ENCODE results near the gene KMT2C.
"Not testable (repeated sequence)": the region's sequence is repeated elsewhere in the genome, so short reads cannot be mapped to it uniquely, and the experiment has no call there.

Gene KMT2C

GRCh38 chr7:152394214-152394613, 41.6 kb downstream of the KMT2C start:
- not testable (repeated sequence) for H3K4me3 ChIP-seq (ENCODE audit: low read length); H3K27me3 ChIP-seq (replicated peaks; ENCODE audit: control insufficient read depth, insufficient read depth, low read length); H3K4me1 ChIP-seq (ENCODE audit: control insufficient read depth, insufficient read depth, low read length); H3K9me3 ChIP-seq (ENCODE audit: control insufficient read depth, low read length); H3K9ac ChIP-seq (ENCODE audit: low read length); H3K36me3 ChIP-seq (ENCODE audit: control insufficient read depth, insufficient read depth, low read length, severe bottlenecking)
- peak; percentile 42 for DNase-seq (ENCODE audit: low read depth)

GRCh38 chr7:152392254-152392653, 43.5 kb downstream of the KMT2C start:
- Histone ChIP-seq H3K36me3 (ENCODE audit: control insufficient read depth, insufficient read depth, low read length, severe bottlenecking) (no peaks in the 10 kb centered on the region), H3K9me3 (ENCODE audit: control insufficient read depth, low read length) (no peaks in the 10 kb centered on the region), H3K4me1 (ENCODE audit: control insufficient read depth, insufficient read depth, low read length) (no peaks in the 10 kb centered on the region), H3K9ac (ENCODE audit: low read length) (no peak overlapping the region), H3K27me3 (replicated peaks; ENCODE audit: control insufficient read depth, insufficient read depth, low read length) (no peaks in the 10 kb centered on the region), H3K4me3 (ENCODE audit: low read length) (no peak overlapping the region)
- DNase-seq (ENCODE audit: low read depth): no peak

GRCh38 chr7:152386136-152386764, 49.6 kb downstream of the KMT2C start:
- H3K36me3 ChIP-seq (ENCODE audit: control insufficient read depth, insufficient read depth, low read length, severe bottlenecking); H3K4me3 ChIP-seq (ENCODE audit: low read length); H3K9ac ChIP-seq (ENCODE audit: low read length); DNase-seq (ENCODE audit: low read depth); H3K9me3 ChIP-seq (ENCODE audit: control insufficient read depth, low read length); H3K27me3 ChIP-seq (replicated peaks; ENCODE audit: control insufficient read depth, insufficient read depth, low read length): not testable (repeated sequence)
- peaks cover 12% of the 10 kb centered on the region for H3K4me1 ChIP-seq (ENCODE audit: control insufficient read depth, insufficient read depth, low read length)

GRCh38 chr7:152384235-152385200, 51.3 kb downstream of the KMT2C start:
- not testable (repeated sequence) for H3K4me3 ChIP-seq (ENCODE audit: low read length); H3K9me3 ChIP-seq (ENCODE audit: control insufficient read depth, low read length); H3K36me3 ChIP-seq (ENCODE audit: control insufficient read depth, insufficient read depth, low read length, severe bottlenecking); H3K27me3 ChIP-seq (replicated peaks; ENCODE audit: control insufficient read depth, insufficient read depth, low read length); H3K9ac ChIP-seq (ENCODE audit: low read length); DNase-seq (ENCODE audit: low read depth)
- H3K4me1 ChIP-seq (ENCODE audit: control insufficient read depth, insufficient read depth, low read length): peaks cover 18% of the 10 kb centered on the region

GRCh38 chr7:152383341-152384234, 52.2 kb downstream of the KMT2C start:
- Histone ChIP-seq H3K27me3 (replicated peaks; ENCODE audit: control insufficient read depth, insufficient read depth, low read length) (no peaks in the 10 kb centered on the region), H3K9ac (ENCODE audit: low read length) (no peak overlapping the region), H3K4me1 (ENCODE audit: control insufficient read depth, insufficient read depth, low read length) (peaks cover 18% of the 10 kb centered on the region), H3K4me3 (ENCODE audit: low read length) (no peak overlapping the region), H3K36me3 (ENCODE audit: control insufficient read depth, insufficient read depth, low read length, severe bottlenecking) (no peaks in the 10 kb centered on the region), H3K9me3 (ENCODE audit: control insufficient read depth, low read length) (no peaks in the 10 kb centered on the region)
- peak; percentile 66 for DNase-seq (ENCODE audit: low read depth)

GRCh38 chr7:152382244-152382643, 53.6 kb downstream of the KMT2C start:
- no peaks in the 10 kb centered on the region for H3K36me3 ChIP-seq (ENCODE audit: control insufficient read depth, insufficient read depth, low read length, severe bottlenecking)
- H3K4me3 ChIP-seq (ENCODE audit: low read length): no peak overlapping the region
- no peaks in the 10 kb centered on the region for H3K9me3 ChIP-seq (ENCODE audit: control insufficient read depth, low read length)
- no peak for DNase-seq (ENCODE audit: low read depth)
- H3K27me3 ChIP-seq (replicated peaks; ENCODE audit: control insufficient read depth, insufficient read depth, low read length): no peaks in the 10 kb centered on the region
- no peak overlapping the region for H3K9ac ChIP-seq (ENCODE audit: low read length)
- peaks cover 18% of the 10 kb centered on the region for H3K4me1 ChIP-seq (ENCODE audit: control insufficient read depth, insufficient read depth, low read length)

GRCh38 chr7:152380931-152381578, 54.7 kb downstream of the KMT2C start:
- not testable (repeated sequence) for H3K9ac ChIP-seq (ENCODE audit: low read length); H3K9me3 ChIP-seq (ENCODE audit: control insufficient read depth, low read length); H3K36me3 ChIP-seq (ENCODE audit: control insufficient read depth, insufficient read depth, low read length, severe bottlenecking); H3K4me3 ChIP-seq (ENCODE audit: low read length); H3K27me3 ChIP-seq (replicated peaks; ENCODE audit: control insufficient read depth, insufficient read depth, low read length)
- peak; percentile 29 for DNase-seq (ENCODE audit: low read depth)
- peaks cover 18% of the 10 kb centered on the region for H3K4me1 ChIP-seq (ENCODE audit: control insufficient read depth, insufficient read depth, low read length)

- not testable (repeated sequence) for H3K36me3 ChIP-seq (ENCODE audit: control insufficient read depth, insufficient read depth, low read length, severe bottlenecking); H3K9me3 ChIP-seq (ENCODE audit: control insufficient read depth, low read length); DNase-seq (ENCODE audit: low read depth); H3K4me3 ChIP-seq (ENCODE audit: low read length); H3K27me3 ChIP-seq (replicated peaks; ENCODE audit: control insufficient read depth, insufficient read depth, low read length); H3K9ac ChIP-seq (ENCODE audit: low read length)
- H3K4me1 ChIP-seq (ENCODE audit: control insufficient read depth, insufficient read depth, low read length): peaks cover 12% of the 10 kb centered on the region
These were observed 57.3 kb downstream of the KMT2C start for GRCh38 chr7:152378497-152378896.

- DNase-seq (ENCODE audit: low read depth); H3K4me3 ChIP-seq (ENCODE audit: low read length): not testable (repeated sequence)
These were observed 58.9 kb downstream of the KMT2C start for GRCh38 chr7:152376716-152377484.

GRCh38 chr7:152370297-152370696, 65.5 kb downstream of the KMT2C start:
- H3K27me3 ChIP-seq (replicated peaks; ENCODE audit: control insufficient read depth, insufficient read depth, low read length): no peaks in the 10 kb centered on the region
- peaks cover 14% of the 10 kb centered on the region for H3K4me1 ChIP-seq (ENCODE audit: control insufficient read depth, insufficient read depth, low read length)
- no peak overlapping the region for H3K9ac ChIP-seq (ENCODE audit: low read length)
- DNase-seq (ENCODE audit: low read depth): no peak
- H3K9me3 ChIP-seq (ENCODE audit: control insufficient read depth, low read length): no peaks in the 10 kb centered on the region
- no peak overlapping the region for H3K4me3 ChIP-seq (ENCODE audit: low read length)
- no peaks in the 10 kb centered on the region for H3K36me3 ChIP-seq (ENCODE audit: control insufficient read depth, insufficient read depth, low read length, severe bottlenecking)

More at GRCh38 chr7:152376716-152377484, 58.9 kb downstream of the KMT2C start:
- not testable (repeated sequence) for H3K9me3 ChIP-seq (ENCODE audit: control insufficient read depth, low read length); H3K36me3 ChIP-seq (ENCODE audit: control insufficient read depth, insufficient read depth, low read length, severe bottlenecking); H3K9ac ChIP-seq (ENCODE audit: low read length); H3K27me3 ChIP-seq (replicated peaks; ENCODE audit: control insufficient read depth, insufficient read depth, low read length)
- H3K4me1 ChIP-seq (ENCODE audit: control insufficient read depth, insufficient read depth, low read length): peaks cover 12% of the 10 kb centered on the region

Data from adipocyte (in vitro differentiated cells).